ENCODE results near the gene PAX7.

- no peak for TF ChIP-seq NFE2L2 (IDR thresholded peaks at IDR 0.05; ENCODE audit: low read depth, low read length)
- no peak for TF ChIP-seq POLR2A (IDR thresholded peaks at IDR 0.05; ENCODE audit: low read depth, low read length)
- no peak for TF ChIP-seq MAZ (IDR thresholded peaks at IDR 0.05; ENCODE audit: borderline replicate concordance, low read depth, low read length)
- no peak for TF ChIP-seq CTCF (conservative IDR thresholded peaks at IDR 0.05; ENCODE audit: low read depth, low read length)
- TF ChIP-seq BHLHE40 (IDR thresholded peaks at IDR 0.05; ENCODE audit: low read depth, low read length), result no peak
- TF ChIP-seq FOS (IDR thresholded peaks at IDR 0.05; ENCODE audit: low read depth, low read length), result no peak
- TF ChIP-seq RFX5 (IDR thresholded peaks at IDR 0.05; ENCODE audit: low read depth, low read length), result no peak
- no peak for TF ChIP-seq RCOR1 (IDR thresholded peaks at IDR 0.05; ENCODE audit: insufficient replicate concordance, low read length)
Measured at GRCh38 chr1:18726368-18726767, 95.7 kb downstream of the PAX7 start.

Data from IMR-90 (cell line).